Mesendoderm (in vitro differentiated cells): ENCODE measurements around the gene C16orf87.

ENCODE experiments used
- DNase-seq: peaks from one replicate; pipeline ENCODE4 v3.0.0; 2013
- H2AK5ac ChIP-seq: 2 replicates; pipeline ENCODE4 v1.6.1; 2013; ENCODE audit warnings: low read length, inconsistent platforms
- H2BK120ac ChIP-seq: 2 replicates; pipeline ENCODE4 v1.6.1; 2013; ENCODE audit warnings: low read depth, mild to moderate bottlenecking, low read length, moderate library complexity, mixed read lengths
- H2BK15ac ChIP-seq: replicated peaks from 2 replicates; pipeline ENCODE4 v1.6.1; 2013; ENCODE audit warnings: low read depth, mild to moderate bottlenecking, moderate library complexity
- H2BK5ac ChIP-seq: 2 replicates; pipeline ENCODE4 v1.6.1; 2013; ENCODE audit warnings: low read length, inconsistent platforms
- H3K18ac ChIP-seq: 2 replicates; pipeline ENCODE4 v1.6.1; 2013; ENCODE audit warnings: mild to moderate bottlenecking, low read length, mixed read lengths
- H3K23ac ChIP-seq: one replicate; pipeline ENCODE4 v1.6.1; 2013; ENCODE audit warnings: low read length
- H3K27ac ChIP-seq: 2 replicates; pipeline ENCODE4 v1.5.1; 2013; ENCODE audit warnings: low read depth, mild to moderate bottlenecking, inconsistent platforms, low read length, moderate library complexity
- H3K27me3 ChIP-seq: 2 replicates; pipeline ENCODE4 v1.6.1; 2013; ENCODE audit warnings: low read length, control low read depth, mild to moderate bottlenecking, inconsistent platforms; ENCODE audit not compliant: insufficient read depth, poor library complexity
- H3K36me3 ChIP-seq: 2 replicates; pipeline ENCODE4 v1.6.1; 2013; ENCODE audit warnings: low read length, inconsistent platforms; ENCODE audit not compliant: control insufficient read depth, insufficient read depth
- H3K4ac ChIP-seq: one replicate; pipeline ENCODE4 v1.6.1; 2013; ENCODE audit warnings: low read depth, mild to moderate bottlenecking, low read length, moderate library complexity
- H3K4me1 ChIP-seq: 2 replicates; pipeline ENCODE4 v1.6.1; 2013; ENCODE audit warnings: low read depth, low read length, inconsistent platforms; ENCODE audit not compliant: control insufficient read depth
- H3K4me2 ChIP-seq: 2 replicates; pipeline ENCODE4 v1.6.1; 2013; ENCODE audit warnings: low read length
- H3K4me3 ChIP-seq: 2 replicates; pipeline ENCODE4 v1.5.1; 2013; ENCODE audit warnings: mild to moderate bottlenecking, low read length
- H3K56ac ChIP-seq: one replicate; pipeline ENCODE4 v1.6.1; 2013; ENCODE audit warnings: low read length
- H3K79me1 ChIP-seq: 2 replicates; pipeline ENCODE4 v1.6.1; 2013; ENCODE audit warnings: low read length, inconsistent platforms
- H3K79me2 ChIP-seq: 2 replicates; pipeline ENCODE4 v1.6.1; 2013; ENCODE audit warnings: mild to moderate bottlenecking, low read length; ENCODE audit not compliant: control insufficient read depth, insufficient read depth
- H3K9ac ChIP-seq: 2 replicates; pipeline ENCODE4 v1.6.1; 2013; ENCODE audit warnings: low read length, inconsistent platforms
- H4K5ac ChIP-seq: one replicate; pipeline ENCODE4 v1.6.1; 2013; ENCODE audit warnings: low read length
- H4K8ac ChIP-seq: one replicate; pipeline ENCODE4 v1.6.1; 2013; ENCODE audit warnings: low read depth, mild to moderate bottlenecking, control low read depth, low read length, moderate library complexity
- WGBS: extraction: QIAGEN DNeasy Blood & Tissue Kit; methylation state at CpG from one replicate; pipeline ENCODE4 v1.1.7; 2013; ENCODE audit warnings: low lambda C conversion rate, missing lambda C conversion rate; ENCODE audit not compliant: insufficient coverage; ENCODE audit errors: extremely low coverage; 5-methylcytosine and 5-hydroxymethylcytosine counted together

The C16orf87 gene

DNA sequence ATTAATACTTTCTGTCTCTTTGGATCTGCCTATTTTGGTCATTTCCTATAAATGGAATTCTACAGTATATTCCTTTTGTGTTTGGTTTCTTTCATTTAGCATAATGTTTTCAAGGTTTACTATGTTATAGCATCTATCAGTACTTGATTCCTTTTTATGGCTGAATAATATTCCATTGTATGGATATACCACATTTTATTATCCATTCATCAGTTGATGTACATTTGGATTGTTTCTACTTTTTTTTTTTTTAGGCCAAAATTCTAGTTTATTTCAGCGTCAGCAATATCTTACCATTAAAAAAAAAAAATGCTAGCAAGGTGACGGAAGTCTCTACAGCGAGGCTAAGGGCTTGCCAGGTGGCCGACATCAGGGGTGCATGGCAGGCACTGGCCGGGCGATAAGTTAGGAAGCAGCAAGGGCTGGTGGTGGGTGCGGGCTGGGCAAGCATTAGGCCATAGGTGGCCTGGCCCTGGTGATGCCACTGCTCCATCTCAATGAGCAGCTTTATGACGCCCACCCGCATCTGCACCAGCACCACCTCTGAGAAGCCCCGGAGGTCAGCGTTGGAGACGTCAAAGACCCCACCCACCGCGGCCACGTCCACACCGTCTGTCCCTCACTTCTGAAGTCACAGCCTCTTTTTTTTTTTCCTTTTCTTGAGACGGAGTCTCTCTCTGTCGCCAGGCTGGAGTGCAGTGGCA is 11.4 kb upstream of the C16orf87 start:
- H3K79me2 ChIP-seq, result no peaks in the 10 kb centered on the region
- H3K4ac ChIP-seq, result no peak overlapping the region
- H2AK5ac ChIP-seq, result no peak overlapping the region
- H2BK15ac ChIP-seq, result no peak overlapping the region
- no peaks in the 10 kb centered on the region for H3K36me3 ChIP-seq
- no peak overlapping the region for H4K8ac ChIP-seq
- H3K56ac ChIP-seq, result no peak overlapping the region
- no peak overlapping the region for H2BK120ac ChIP-seq
- H3K79me1 ChIP-seq, result no peaks in the 10 kb centered on the region
- no peak overlapping the region for H3K4me2 ChIP-seq
- H3K4me1 ChIP-seq, result no peaks in the 10 kb centered on the region
- H2BK5ac ChIP-seq, result no peak overlapping the region
- H4K5ac ChIP-seq, result no peak overlapping the region
- no peak overlapping the region for H3K23ac ChIP-seq
- no peak for DNase-seq
- no peak overlapping the region for H3K9ac ChIP-seq
- H3K27ac ChIP-seq, result no peak overlapping the region
- no CpG with 5 or more reads among the region's 18 CpGs for WGBS
- H3K18ac ChIP-seq, result no peak overlapping the region
- no peak overlapping the region for H3K4me3 ChIP-seq
- H3K27me3 ChIP-seq, result no peaks in the 10 kb centered on the region

DNA sequence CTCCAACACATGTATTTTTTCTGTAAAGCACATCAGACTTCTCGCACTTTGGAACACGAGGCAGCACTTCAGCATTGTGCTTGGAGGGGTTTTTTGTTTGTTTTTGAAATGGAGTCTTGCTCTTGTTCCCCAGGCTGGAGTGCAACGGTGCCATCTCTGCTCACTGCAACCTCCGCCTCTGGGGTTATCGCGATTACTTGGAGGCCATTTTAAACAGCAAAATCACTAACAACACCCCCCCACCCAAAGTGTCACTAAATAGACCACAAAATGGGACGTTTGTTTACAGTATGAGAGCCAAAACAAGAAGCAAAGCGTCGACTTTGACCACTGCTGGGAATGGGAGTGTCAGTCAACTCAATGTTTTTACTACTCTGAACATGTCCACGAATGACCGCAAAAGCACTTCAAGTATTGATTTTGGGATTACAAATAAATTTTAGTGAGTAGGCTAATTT is 9.0 kb upstream of the C16orf87 start:
- H3K4me2 ChIP-seq, result no peak overlapping the region
- H3K56ac ChIP-seq, result no peak overlapping the region
- H2BK5ac ChIP-seq, result no peak overlapping the region
- H3K36me3 ChIP-seq, result no peaks in the 10 kb centered on the region
- H2AK5ac ChIP-seq, result no peak overlapping the region
- no peaks in the 10 kb centered on the region for H3K79me2 ChIP-seq
- H4K5ac ChIP-seq, result no peak overlapping the region
- H3K27me3 ChIP-seq, result no peaks in the 10 kb centered on the region
- no peak overlapping the region for H3K18ac ChIP-seq
- WGBS, result no CpG with 5 or more reads among the region's 11 CpGs
- no peak overlapping the region for H2BK120ac ChIP-seq
- H4K8ac ChIP-seq, result no peak overlapping the region
- H3K4me3 ChIP-seq, result no peak overlapping the region
- H3K27ac ChIP-seq, result no peak overlapping the region
- H3K4me1 ChIP-seq, result no peaks in the 10 kb centered on the region
- H3K4ac ChIP-seq, result no peak overlapping the region
- H3K23ac ChIP-seq, result no peak overlapping the region
- no peak overlapping the region for H2BK15ac ChIP-seq
- H3K79me1 ChIP-seq, result no peaks in the 10 kb centered on the region
- H3K9ac ChIP-seq, result no peak overlapping the region
- DNase-seq, result no peak

DNA sequence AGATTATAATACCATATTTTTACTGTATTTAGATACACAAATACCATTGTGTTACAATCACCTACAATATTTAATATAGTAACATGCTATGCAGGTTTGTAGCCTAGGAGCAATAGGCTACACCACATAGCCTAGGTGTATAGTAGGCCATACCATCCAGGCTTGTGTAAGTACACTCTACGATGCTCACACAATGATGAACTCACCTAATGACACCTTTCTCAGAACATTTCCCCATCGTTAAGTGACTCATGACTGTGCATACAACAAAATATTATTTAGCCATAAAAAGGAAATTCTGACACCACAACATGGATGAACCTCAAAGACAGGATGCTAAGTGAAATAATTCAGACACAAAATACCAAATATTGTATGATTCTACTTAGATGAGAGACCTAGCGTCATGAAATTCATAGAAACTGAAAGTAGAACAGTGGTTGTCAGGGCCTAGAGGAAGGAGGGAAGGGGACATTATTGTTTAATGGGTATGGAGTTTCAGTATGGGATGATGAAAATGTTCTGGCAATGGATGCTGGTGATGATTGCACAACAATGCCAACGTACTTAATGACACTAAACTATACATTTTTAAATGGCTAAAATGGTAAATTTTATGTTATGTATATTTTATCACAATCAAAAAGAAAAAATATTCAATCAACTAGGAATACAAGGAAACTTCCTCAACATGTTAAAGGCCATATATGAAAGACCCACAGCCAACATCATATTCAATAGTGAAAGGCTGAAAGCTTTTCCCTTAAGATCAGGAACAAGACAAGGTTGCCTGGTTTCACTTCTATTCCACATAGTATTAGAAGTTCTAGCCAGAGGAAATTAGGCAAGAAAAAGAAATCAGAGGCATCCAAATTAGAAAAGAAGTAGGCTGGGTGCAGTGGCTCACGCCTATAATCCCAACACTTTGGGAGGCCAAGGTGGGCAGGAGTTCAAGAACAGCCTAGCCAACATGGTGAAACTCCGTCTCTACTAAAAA is 5.9 kb upstream of the C16orf87 start:
- no peak overlapping the region for H4K8ac ChIP-seq

DNA sequence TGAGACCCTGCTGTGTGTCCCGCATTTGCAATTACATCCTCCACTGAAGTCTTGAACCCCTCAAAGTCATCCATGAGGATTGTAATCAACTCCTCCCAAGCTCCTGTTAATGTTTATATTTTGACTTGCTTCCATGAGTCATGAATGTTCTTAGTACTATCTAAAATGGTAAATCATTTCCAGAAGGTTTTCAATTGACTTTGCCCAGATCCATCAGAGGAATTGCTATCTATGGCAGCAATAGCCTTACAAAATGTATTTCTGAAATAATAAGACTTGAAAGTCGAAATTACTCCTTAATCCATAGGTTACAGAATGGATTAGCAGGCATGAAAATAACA is 2.5 kb upstream of the C16orf87 start:
- H3K36me3 ChIP-seq, result no peaks in the 10 kb centered on the region
- H4K5ac ChIP-seq, result no peak overlapping the region
- H3K4me1 ChIP-seq, result no peaks in the 10 kb centered on the region
- H3K4me3 ChIP-seq, result no peak overlapping the region
- DNase-seq, result no peak
- H3K4ac ChIP-seq, result no peak overlapping the region
- no peak overlapping the region for H3K56ac ChIP-seq
- H3K9ac ChIP-seq, result no peak overlapping the region
- peaks cover 12% of the 10 kb centered on the region for H3K79me2 ChIP-seq
- no CpG with 5 or more reads among the region's 2 CpGs for WGBS
- H2BK15ac ChIP-seq, result no peak overlapping the region
- no peaks in the 10 kb centered on the region for H3K79me1 ChIP-seq
- H3K18ac ChIP-seq, result no peak overlapping the region
- H3K4me2 ChIP-seq, result no peak overlapping the region
- H2AK5ac ChIP-seq, result no peak overlapping the region
- no peak overlapping the region for H4K8ac ChIP-seq
- H2BK120ac ChIP-seq, result no peak overlapping the region
- no peak overlapping the region for H3K23ac ChIP-seq
- H3K27ac ChIP-seq, result no peak overlapping the region
- H2BK5ac ChIP-seq, result no peak overlapping the region
- no peaks in the 10 kb centered on the region for H3K27me3 ChIP-seq

More for the DNA sequence above, 5.9 kb upstream of the C16orf87 start:
- Histone ChIP-seq H2AK5ac (no peak overlapping the region), H3K4me3 (no peak overlapping the region), H3K18ac (no peak overlapping the region), H2BK5ac (no peak overlapping the region), H2BK120ac (no peak overlapping the region), H4K5ac (no peak overlapping the region), H3K4ac (no peak overlapping the region), H3K27me3 (no peaks in the 10 kb centered on the region), H3K9ac (no peak overlapping the region), H2BK15ac (no peak overlapping the region), H3K79me2 (no peaks in the 10 kb centered on the region), H3K27ac (no peak overlapping the region), H3K4me2 (no peak overlapping the region), H3K36me3 (no peaks in the 10 kb centered on the region), H3K79me1 (no peaks in the 10 kb centered on the region), H3K23ac (no peak overlapping the region), H3K56ac (no peak overlapping the region), H3K4me1 (no peaks in the 10 kb centered on the region)
- no peak for DNase-seq
- no CpG with 5 or more reads among the region's 6 CpGs for WGBS

DNA sequence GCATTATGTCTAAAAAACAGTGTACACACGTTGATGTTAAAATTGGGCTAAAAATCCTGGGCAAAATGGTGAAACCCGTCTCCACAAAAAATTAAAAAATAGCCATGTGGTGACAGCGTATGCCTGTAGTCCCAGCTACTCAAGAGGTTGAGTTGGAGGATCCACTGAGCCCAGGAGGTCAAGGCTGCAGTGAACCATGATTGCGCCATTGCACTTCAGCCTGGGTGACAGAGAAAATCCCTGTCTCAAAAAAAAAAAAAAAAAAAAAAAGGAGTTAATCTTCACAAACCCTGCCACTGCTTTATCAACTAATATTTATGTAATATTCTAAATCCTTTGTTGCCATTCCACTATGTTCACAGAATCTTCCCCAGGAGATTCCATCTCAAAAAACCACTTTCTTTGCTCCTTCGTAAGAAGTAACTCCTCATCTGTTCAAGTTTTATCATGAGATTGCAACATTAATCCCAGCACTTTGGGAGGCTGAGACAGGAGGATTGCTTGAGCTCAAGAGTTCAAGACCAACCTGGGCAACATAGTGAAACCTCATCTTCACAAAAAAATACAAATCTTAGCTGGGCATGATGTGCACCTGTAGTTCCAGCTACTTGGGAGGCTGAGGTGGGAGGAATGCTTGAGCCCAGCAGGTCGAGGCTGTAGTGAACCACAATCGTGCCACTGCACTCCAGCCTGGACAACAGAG is 1.9 kb upstream of the C16orf87 start:
- Histone ChIP-seq H3K4me3 (no peak overlapping the region), H4K8ac (no peak overlapping the region), H3K4ac (no peak overlapping the region), H3K27ac (no peak overlapping the region), H2BK120ac (no peak overlapping the region), H3K4me2 (no peak overlapping the region), H3K9ac (no peak overlapping the region), H3K18ac (no peak overlapping the region), H2AK5ac (no peak overlapping the region), H3K79me1 (no peaks in the 10 kb centered on the region), H3K56ac (no peak overlapping the region), H3K79me2 (peaks cover 15% of the 10 kb centered on the region), H3K4me1 (no peaks in the 10 kb centered on the region), H3K27me3 (no peaks in the 10 kb centered on the region), H2BK15ac (no peak overlapping the region), H3K36me3 (no peaks in the 10 kb centered on the region), H2BK5ac (no peak overlapping the region), H3K23ac (no peak overlapping the region), H4K5ac (no peak overlapping the region)
- no peak for DNase-seq
- WGBS, result no CpG with 5 or more reads among the region's 7 CpGs
